HepG2 (cell line): ENCODE results near the gene NSMCE1. TPM values are rescaled to one million over a fixed set of nuclear protein-coding genes. Genes with fewer than 3 reads are reported as not detected.
"Not testable (repeated sequence)": the region's sequence is repeated elsewhere in the genome, so short reads cannot be mapped to it uniquely, and the experiment has no call there.

Experiments
- ATAC-seq: fragments of 200-7000 bp; cut with Tn5 transposase; 3 replicates; pipeline ENCODE4 v1.9.1; 2020; ENCODE audit warnings: mild to moderate bottlenecking, moderate library complexity
- BruUV-seq: library from RNA; stranded (reverse); fragments of 400-500 nt; replicated peaks from 2 replicates; lab custom pipeline; 2021; lab: Mats Ljungman, UMichigan
- CTCF ChIA-PET: fragments of 300-600 bp; formaldehyde crosslinking; extraction: SDS; loops from one replicate; lab custom pipeline; 2021; ENCODE audit warnings: low total read pairs, inconsistent platforms, low intra/inter-chr PET ratio; lab: Yijun Ruan, JAX
- POLR2A ChIA-PET: fragments of 350-600 bp; sonication (Branson Sonifier 250); formaldehyde crosslinking; loops from one replicate; lab custom pipeline; 2020; ENCODE audit warnings: antibody characterized with exemption, inconsistent platforms; lab: Yijun Ruan, JAX
- DNase-seq: peaks from one replicate; pipeline ENCODE4 v3.0.0-alpha.2; 2015; ENCODE audit warnings: low spot score
- FAIRE-seq: peaks from 3 replicates; lab custom pipeline; 2011; peaks lifted over from hg19 to GRCh38; lab: Jason Lieb, UNC
- H2AFZ ChIP-seq: one replicate; pipeline ENCODE4 v1.6.1; 2011; ENCODE audit warnings: low read length, inconsistent platforms
- H3K27ac ChIP-seq: fragments of 300-600 bp; 3 replicates; pipeline ENCODE4 v1.8.0; 2011; ENCODE audit warnings: mixed run types, mild to moderate bottlenecking, mixed read lengths, low read length, inconsistent platforms; ENCODE audit not compliant: insufficient read depth; ENCODE audit errors: extremely low read length
- H3K27me3 ChIP-seq, 2 experiments: fragments of 200-600 bp in 1 of 2; 2 replicates in 1 of 2; 3 replicates in 1 of 2; pipeline versions ENCODE4 v1.6.0 to v1.8.0; 2011; ENCODE audit warnings: low read length in 2 of 2, mild to moderate bottlenecking in 2 of 2, moderate library complexity in 2 of 2, inconsistent platforms in 1 of 2; ENCODE audit not compliant: insufficient read depth in 2 of 2, control insufficient read depth in 1 of 2
- H3K36me3 ChIP-seq, 2 experiments: fragments of 200-600 bp in 1 of 2; replicated peaks in 1 of 2; 2 replicates in 1 of 2; 3 replicates in 1 of 2; pipeline versions ENCODE4 v1.5.1 to v1.8.0; 2011; ENCODE audit warnings: low read length in 2 of 2, inconsistent platforms in 1 of 2; ENCODE audit not compliant: insufficient read depth in 2 of 2, control insufficient read depth in 1 of 2
- H3K4me1 ChIP-seq: 2 replicates; pipeline ENCODE4 v1.5.1; 2012; ENCODE audit warnings: low read length, inconsistent platforms; ENCODE audit not compliant: insufficient read depth
- H3K4me2 ChIP-seq: 2 replicates; pipeline ENCODE4 v1.6.0; 2011; ENCODE audit warnings: low read depth, low read length, inconsistent platforms
- H3K4me3 ChIP-seq, 3 experiments: fragments of 200-600 bp in 1 of 3; sonication (generic), shearing (Covaris generic) in 1 of 3; replicated peaks in 1 of 3; 2 replicates each; pipeline ENCODE4 v1.5.1; 2011 to 2016; ENCODE audit warnings: low read length in 3 of 3, inconsistent platforms in 2 of 3, low read depth in 2 of 3, mild to moderate bottlenecking in 2 of 3, control low read depth in 1 of 3, mixed read lengths in 1 of 3; ENCODE audit not compliant: insufficient read depth in 1 of 3
- H3K79me2 ChIP-seq: one replicate; pipeline ENCODE4 v1.6.1; 2011; ENCODE audit warnings: low read length, inconsistent platforms; ENCODE audit not compliant: insufficient read depth
- H3K9ac ChIP-seq: 2 replicates; pipeline ENCODE4 v1.6.0; 2011; ENCODE audit warnings: mild to moderate bottlenecking, low read depth, low read length, inconsistent platforms; ENCODE audit not compliant: insufficient read depth
- H3K9me3 ChIP-seq: 2 replicates; pipeline ENCODE4 v1.5.1; 2012; ENCODE audit warnings: mild to moderate bottlenecking, low read length
- H4K20me1 ChIP-seq: 2 replicates; pipeline ENCODE4 v1.6.0; 2011; ENCODE audit warnings: inconsistent platforms, mild to moderate bottlenecking, low read length, moderate library complexity; ENCODE audit not compliant: insufficient read depth
- ELF3 ChIP-seq: IDR thresholded peaks from 2 replicates; pipeline ENCODE4 v1.6.1; 2016; ENCODE audit warnings: missing genetic modification reagents, missing compliant biosample characterization
- HDAC1 ChIP-seq: sonication (generic); formaldehyde crosslinking; IDR thresholded peaks from 2 replicates; pipeline ENCODE4 v1.5.1; 2020; ENCODE audit warnings: mild to moderate bottlenecking, missing genetic modification reagents
- JUN ChIP-seq: sonication (generic); formaldehyde crosslinking; IDR thresholded peaks from 2 replicates; pipeline ENCODE4 v1.4.0; 2020; ENCODE audit warnings: mild to moderate bottlenecking, missing genetic modification reagents
- MXD4 ChIP-seq: IDR thresholded peaks from 2 replicates; pipeline ENCODE4 v1.6.1; 2016; ENCODE audit warnings: mild to moderate bottlenecking, missing biosample characterization, missing genetic modification reagents
- RCOR2 ChIP-seq: IDR thresholded peaks from 2 replicates; pipeline ENCODE4 v1.6.1; 2016; ENCODE audit warnings: missing biosample characterization, missing genetic modification reagents
- ZBTB39 ChIP-seq: sonication (generic); formaldehyde crosslinking; IDR thresholded peaks from 2 replicates; pipeline ENCODE4 v1.5.0; 2020; ENCODE audit warnings: missing genetic modification reagents
- ZBTB4 ChIP-seq: sonication (generic); formaldehyde crosslinking; IDR thresholded peaks from 2 replicates; pipeline ENCODE4 v1.4.0; 2020; ENCODE audit warnings: missing genetic modification reagents, mild to moderate bottlenecking, borderline replicate concordance
- ZNF841 ChIP-seq: sonication (generic); formaldehyde crosslinking; IDR thresholded peaks from 2 replicates; pipeline ENCODE4 v1.8.1; 2023; ENCODE audit warnings: missing genetic modification reagents, borderline replicate concordance
- WGBS: methylation state at CpG from one replicate; pipeline ENCODE4 v1.1.6; 2017; ENCODE audit warnings: low lambda C conversion rate; 5-methylcytosine and 5-hydroxymethylcytosine counted together
- in situ Hi-C: cut with HindIII; loops from 2 replicates; pipeline ENCODE4 v1.10.0; 2017; ENCODE audit warnings: low pct_unique_long_range_greater_than_20kb; ENCODE audit not compliant: extremely low pct_ligation_motif_present
- intact Hi-C: fragments of 100-400 bp; cut with micrococcal nuclease; formaldehyde crosslinking; loops from one replicate; pipeline ENCODE4 v1.10.0; 2022; ENCODE audit not compliant: unreplicated experiment
- polyA plus RNA-seq, 8 experiments: library from polyadenylated mRNA; depleted of rRNA in 3 of 8; stranded (reverse) in 7 of 8; unstranded in 1 of 8; fragments of >200 nt; fragmentation: Illumina TruSeq in 4 of 8; extraction: Trizol in 4 of 8; gene quantifications; 2 replicates each; pipeline versions ENCODE4 v1.2.1 to v1.2.3, GENCODE V29; 2011 to 2016; ENCODE audit warnings: low read depth in 4 of 8, missing spikeins in 1 of 8, mixed read lengths in 1 of 8; ENCODE audit not compliant: insufficient read depth in 1 of 8
- total RNA-seq, 5 experiments: library from RNA; depleted of rRNA; stranded (reverse); fragments of >200 nt; fragmentation: Illumina TruSeq; extraction: Trizol; gene quantifications; 2 replicates each; pipeline ENCODE4 v1.2.3, GENCODE V29; 2016; ENCODE audit warnings: low read depth in 1 of 5

Gene NSMCE1
- total and polyA plus RNA-seq, 2 of the 13 experiments (the other 11 are each of a cell fraction or from before 2014, with no cell fraction given), result 42.7 to 52.9 TPM

DNA sequence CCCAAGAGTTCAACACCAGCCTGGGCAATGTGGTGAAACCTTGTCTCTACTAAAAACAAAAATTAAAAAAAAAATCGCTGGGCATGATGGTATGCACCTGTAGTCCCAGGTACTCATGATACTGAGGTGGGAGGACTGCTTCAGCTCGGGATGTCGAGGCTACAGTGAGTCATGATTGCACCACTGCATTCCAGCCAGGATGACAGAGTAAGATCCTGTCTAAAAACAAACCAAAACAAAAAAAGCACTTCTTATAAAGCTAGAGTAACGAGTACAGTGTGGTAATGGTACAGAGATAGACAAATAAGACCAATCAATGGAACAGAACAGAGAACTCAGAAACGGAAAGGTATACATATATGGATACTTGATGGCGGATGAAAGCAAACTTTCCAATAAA, 4.4 kb downstream of the NSMCE1 start (continued):
- TF ChIP-seq ZBTB39 (CRISPR knock-in tag) (0 out of 2 replicates have a peak, but pooled peaks have one; percentile 65), ZNF841 (CRISPR knock-in tag) (no peak), ELF3 (CRISPR knock-in tag) (peak; percentile 63; the same call in 1 of the 2 replicates), RCOR2 (peak; percentile 66; the same call in 1 of the 2 replicates), MXD4 (CRISPR knock-in tag) (no peak), JUN (CRISPR knock-in tag) (peak; percentile 75), HDAC1 (CRISPR knock-in tag) (peak; percentile 37; the same call in 1 of the 2 replicates), ZBTB4 (CRISPR knock-in tag) (no peak)

DNA sequence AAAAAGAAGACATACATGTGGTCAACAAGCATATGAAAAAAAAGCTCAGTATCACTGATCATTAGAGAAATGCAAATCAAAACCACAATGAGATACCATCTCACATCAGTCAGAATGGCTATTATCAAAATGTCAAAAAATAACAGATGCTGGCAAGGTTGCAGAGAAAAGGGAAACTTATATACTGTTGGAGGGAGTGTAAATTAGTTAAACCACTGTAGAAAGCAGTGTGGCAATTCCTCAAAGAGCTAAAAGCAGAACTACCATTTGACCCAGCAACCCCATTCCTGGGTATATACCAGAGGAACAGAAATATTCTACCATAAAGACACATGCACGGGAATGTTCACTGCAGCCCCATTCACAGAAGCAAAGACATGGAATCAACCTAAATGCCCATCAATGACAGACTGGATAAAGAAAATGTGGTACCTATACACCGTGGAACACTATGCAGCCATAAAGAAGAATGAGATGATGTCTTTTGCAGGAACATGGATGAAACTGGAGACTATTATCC, 5.6 kb downstream of the NSMCE1 start:
- BruUV-seq, H3K9me3 ChIP-seq, H3K4me3 ChIP-seq, intact Hi-C loops, FAIRE-seq, H4K20me1 ChIP-seq, ATAC-seq, H3K9ac ChIP-seq, H3K79me2 ChIP-seq, H2AFZ ChIP-seq, H3K4me2 ChIP-seq, in situ Hi-C loops, DNase-seq, CTCF ChIA-PET, H3K36me3 ChIP-seq, H3K27ac ChIP-seq, POLR2A ChIA-PET, H3K27me3 ChIP-seq: not testable (repeated sequence)
- H3K4me1 ChIP-seq, result peaks cover 75% of the 10 kb centered on the region
- 95% methylated on average over 2 of the region's 2 CpGs for WGBS
